HCT116 (cell line): ENCODE results near the gene ADCK1.

Source experiments
- EZH2 ChIP-seq: fragments of 200-600 bp; sonication (generic); IDR thresholded peaks from 2 replicates; pipeline ENCODE4 v1.6.1; 2017; ENCODE audit warnings: antibody characterized with exemption, mixed run types
- EZH2phosphoT487 ChIP-seq: fragments of 200-600 bp; IDR thresholded peaks from 2 replicates; pipeline ENCODE4 v1.6.1; 2018; ENCODE audit warnings: antibody characterized with exemption, borderline replicate concordance
- POLR2A ChIP-seq: IDR thresholded peaks from 2 replicates; pipeline ENCODE4 v1.7.0; 2011; ENCODE audit warnings: borderline replicate concordance; ENCODE audit not compliant: insufficient read depth, insufficient read length; ENCODE audit errors: extremely low read depth
- POLR2AphosphoS5 ChIP-seq: IDR thresholded peaks from 2 replicates; pipeline ENCODE4 v1.6.1; 2011; ENCODE audit warnings: mild to moderate bottlenecking, low read depth, low read length, moderate library complexity
- REST ChIP-seq: IDR thresholded peaks from 2 replicates; pipeline ENCODE4 v1.6.1; 2012; ENCODE audit warnings: low read depth
- SIN3A ChIP-seq: IDR thresholded peaks from 2 replicates; pipeline ENCODE4 v1.6.1; 2012; ENCODE audit warnings: low read depth
- YY1 ChIP-seq: IDR thresholded peaks from 2 replicates; pipeline ENCODE4 v1.6.1; 2011; ENCODE audit warnings: low read length, low read depth, moderate library complexity, mild to moderate bottlenecking; ENCODE audit not compliant: insufficient replicate concordance; ENCODE audit errors: extremely low read depth

GRCh38 chr14:77920312-77920711 is 120.4 kb downstream of the ADCK1 start:
- TF ChIP-seq YY1 (no peak), POLR2A (no peak), EZH2 (no peak), EZH2phosphoT487 (no peak), REST (no peak), POLR2AphosphoS5 (no peak), SIN3A (no peak)
